HEK293 (cell line): ENCODE data around the gene KLHL15.
A peak's percentile ranks its signal among the peaks of the same experiment; 100 is the strongest.

Experiments used
- OVOL3 ChIP-seq: fragments of 450-650 bp; formaldehyde crosslinking; IDR thresholded peaks from 2 replicates; pipeline ENCODE4 v1.5.1; 2016; ENCODE audit warnings: missing biosample characterization, missing genetic modification characterization
- SETDB1 ChIP-seq: IDR thresholded peaks from one replicate; pipeline ENCODE4 v1.6.1; 2017; ENCODE audit warnings: mild to moderate bottlenecking, low read length, moderate library complexity, mixed read lengths; ENCODE audit not compliant: insufficient read length
- SP3 ChIP-seq: fragments of 450-650 bp; formaldehyde crosslinking; IDR thresholded peaks from 2 replicates; pipeline ENCODE4 v1.5.1; 2016; ENCODE audit warnings: missing biosample characterization, missing genetic modification characterization
- SP7 ChIP-seq: fragments of 450-650 bp; formaldehyde crosslinking; IDR thresholded peaks from 2 replicates; pipeline ENCODE4 v1.5.1; 2016; ENCODE audit warnings: missing biosample characterization, missing genetic modification characterization
- TCF7L2 ChIP-seq: IDR thresholded peaks from 2 replicates; pipeline ENCODE4 v1.6.1; 2011; ENCODE audit warnings: low read depth, mild to moderate bottlenecking, inconsistent platforms, low read length, moderate library complexity, borderline replicate concordance
- TRIM28 ChIP-seq: IDR thresholded peaks from 2 replicates; pipeline ENCODE4 v1.6.1; 2011; ENCODE audit warnings: low read length, control low read depth, borderline replicate concordance
- WT1 ChIP-seq: fragments of 450-650 bp; formaldehyde crosslinking; IDR thresholded peaks from 2 replicates; pipeline ENCODE4 v1.5.1; 2016; ENCODE audit warnings: missing biosample characterization, missing genetic modification characterization
- ZNF112 ChIP-seq: fragments of 450-650 bp; formaldehyde crosslinking; IDR thresholded peaks from 2 replicates; pipeline ENCODE4 v1.5.0; 2017; ENCODE audit warnings: missing biosample characterization, missing genetic modification characterization
- ZNF16 ChIP-seq: fragments of 450-650 bp; formaldehyde crosslinking; IDR thresholded peaks from 2 replicates; pipeline ENCODE4 v1.5.1; 2016; ENCODE audit warnings: low read depth, missing biosample characterization, missing genetic modification characterization
- ZNF223 ChIP-seq: fragments of 450-650 bp; formaldehyde crosslinking; IDR thresholded peaks from 2 replicates; pipeline ENCODE4 v1.5.1; 2016; ENCODE audit warnings: missing biosample characterization, missing genetic modification characterization
- ZNF302 ChIP-seq: fragments of 450-650 bp; formaldehyde crosslinking; IDR thresholded peaks from 2 replicates; pipeline ENCODE4 v1.5.1; 2016; ENCODE audit warnings: missing biosample characterization, missing genetic modification characterization, low read depth
- ZNF37A ChIP-seq: fragments of 450-650 bp; IDR thresholded peaks from 2 replicates; pipeline ENCODE4 v1.5.1; 2018; ENCODE audit warnings: missing biosample characterization, missing genetic modification characterization
- ZNF510 ChIP-seq: fragments of 450-650 bp; formaldehyde crosslinking; IDR thresholded peaks from 2 replicates; pipeline ENCODE4 v1.5.1; 2018; ENCODE audit warnings: mild to moderate bottlenecking, missing genetic modification characterization, missing biosample characterization; ENCODE audit not compliant: insufficient replicate concordance
- ZNF521 ChIP-seq: fragments of 450-650 bp; formaldehyde crosslinking; IDR thresholded peaks from 2 replicates; pipeline ENCODE4 v1.5.1; 2017; ENCODE audit warnings: missing biosample characterization, mild to moderate bottlenecking, missing genetic modification characterization
- ZNF560 ChIP-seq: fragments of 450-650 bp; formaldehyde crosslinking; IDR thresholded peaks from 2 replicates; pipeline ENCODE4 v1.5.1; 2017; ENCODE audit warnings: missing biosample characterization, missing genetic modification characterization, borderline replicate concordance
- ZNF585B ChIP-seq: fragments of 450-650 bp; formaldehyde crosslinking; IDR thresholded peaks from 2 replicates; pipeline ENCODE4 v1.5.1; 2016; ENCODE audit warnings: missing biosample characterization, missing genetic modification characterization
- ZNF596 ChIP-seq: fragments of 450-650 bp; IDR thresholded peaks from 2 replicates; pipeline ENCODE4 v1.5.0; 2018; ENCODE audit warnings: missing biosample characterization, mild to moderate bottlenecking, missing genetic modification characterization, moderate library complexity
- ZNF654 ChIP-seq: fragments of 450-650 bp; formaldehyde crosslinking; IDR thresholded peaks from 2 replicates; pipeline ENCODE4 v1.5.1; 2016; ENCODE audit warnings: low read depth, missing biosample characterization, missing genetic modification characterization
- ZNF677 ChIP-seq: fragments of 450-650 bp; IDR thresholded peaks from 2 replicates; pipeline ENCODE4 v1.5.0; 2018; ENCODE audit warnings: missing biosample characterization, mild to moderate bottlenecking, missing genetic modification characterization, moderate library complexity
- ZNF768 ChIP-seq: fragments of 450-650 bp; formaldehyde crosslinking; IDR thresholded peaks from 2 replicates; pipeline ENCODE4 v1.5.1; 2018; ENCODE audit warnings: missing biosample characterization, mild to moderate bottlenecking, missing genetic modification characterization
- ZNF777 ChIP-seq: fragments of 450-650 bp; formaldehyde crosslinking; IDR thresholded peaks from 2 replicates; pipeline ENCODE4 v1.5.1; 2017; ENCODE audit warnings: missing biosample characterization, missing genetic modification characterization, borderline replicate concordance
- ZNF785 ChIP-seq: fragments of 450-650 bp; formaldehyde crosslinking; IDR thresholded peaks from 2 replicates; pipeline ENCODE4 v1.5.1; 2016; ENCODE audit warnings: missing biosample characterization, missing genetic modification characterization
- TF ChIP-seq, protein P1 (sequence below): fragments of 450-650 bp; formaldehyde crosslinking; IDR thresholded peaks from 2 replicates; pipeline ENCODE4 v1.5.1; 2016; ENCODE audit warnings: missing biosample characterization, missing genetic modification characterization, borderline replicate concordance
- TF ChIP-seq, protein P2 (sequence below): fragments of 450-650 bp; formaldehyde crosslinking; IDR thresholded peaks from 2 replicates; pipeline ENCODE4 v1.5.1; 2016; ENCODE audit warnings: missing biosample characterization, missing genetic modification characterization
- TF ChIP-seq, protein P3 (sequence below): fragments of 450-650 bp; formaldehyde crosslinking; optimal IDR thresholded peaks from 2 replicates; pipeline ENCODE3; 2016; ENCODE audit warnings: missing biosample characterization, mild to moderate bottlenecking, missing genetic modification characterization
- TF ChIP-seq, protein P4 (sequence below): fragments of 450-650 bp; formaldehyde crosslinking; IDR thresholded peaks from 2 replicates; pipeline ENCODE4 v1.5.1; 2016; ENCODE audit warnings: missing biosample characterization, missing genetic modification characterization
- TF ChIP-seq, protein P5 (sequence below): fragments of 450-650 bp; formaldehyde crosslinking; IDR thresholded peaks from 2 replicates; pipeline ENCODE4 v1.5.1; 2016; ENCODE audit warnings: missing biosample characterization, missing genetic modification characterization

Gene KLHL15

DNA sequence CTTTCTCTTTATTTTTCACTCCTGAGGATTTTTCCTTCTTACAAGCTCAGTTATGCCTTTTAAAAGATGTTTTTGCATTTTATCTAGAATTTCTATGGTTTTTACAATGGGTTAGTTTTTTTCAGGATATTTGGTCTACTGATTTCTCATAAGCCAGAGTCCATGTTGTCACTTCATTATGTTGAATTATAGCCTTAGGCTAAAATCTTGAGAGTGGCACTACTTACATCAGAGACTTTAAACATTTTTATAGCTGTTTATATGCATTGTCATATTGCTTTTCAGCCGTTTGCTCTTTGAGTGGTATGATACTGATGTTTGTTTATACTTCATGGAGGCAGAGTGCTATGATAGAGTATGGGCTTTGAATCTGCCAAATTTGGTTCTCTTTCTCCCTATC is 82.8 kb downstream of the KLHL15 start (continued):
- TF ChIP-seq ZNF560 (tag by site-specific recombination) (no peak), ZNF521 (tag by site-specific recombination) (no peak), TRIM28 (no peak; the same call in 1 of the 2 replicates), SP7 (tag by site-specific recombination) (peak; percentile 68; the same call in 1 of the 2 replicates), ZNF777 (tag by site-specific recombination) (no peak), ZNF223 (tag by site-specific recombination) (no peak), ZNF302 (no peak), ZNF677 (tag by site-specific recombination) (no peak), ZNF37A (no peak), TCF7L2 (peak; percentile 97), ZNF785 (tag by site-specific recombination) (no peak), WT1 (tag by site-specific recombination) (peak; percentile 82), SP3 (no peak), ZNF16 (tag by site-specific recombination) (no peak), ZNF596 (tag by site-specific recombination) (no peak), ZNF510 (tag by site-specific recombination) (no peak), SETDB1 (no peak), ZNF585B (tag by site-specific recombination) (no peak), ZNF112 (tag by site-specific recombination) (no peak), ZNF768 (no peak), ZNF654 (no peak), OVOL3 (tag by site-specific recombination) (peak; percentile 94)
- TF ChIP-seq, protein P1, sequence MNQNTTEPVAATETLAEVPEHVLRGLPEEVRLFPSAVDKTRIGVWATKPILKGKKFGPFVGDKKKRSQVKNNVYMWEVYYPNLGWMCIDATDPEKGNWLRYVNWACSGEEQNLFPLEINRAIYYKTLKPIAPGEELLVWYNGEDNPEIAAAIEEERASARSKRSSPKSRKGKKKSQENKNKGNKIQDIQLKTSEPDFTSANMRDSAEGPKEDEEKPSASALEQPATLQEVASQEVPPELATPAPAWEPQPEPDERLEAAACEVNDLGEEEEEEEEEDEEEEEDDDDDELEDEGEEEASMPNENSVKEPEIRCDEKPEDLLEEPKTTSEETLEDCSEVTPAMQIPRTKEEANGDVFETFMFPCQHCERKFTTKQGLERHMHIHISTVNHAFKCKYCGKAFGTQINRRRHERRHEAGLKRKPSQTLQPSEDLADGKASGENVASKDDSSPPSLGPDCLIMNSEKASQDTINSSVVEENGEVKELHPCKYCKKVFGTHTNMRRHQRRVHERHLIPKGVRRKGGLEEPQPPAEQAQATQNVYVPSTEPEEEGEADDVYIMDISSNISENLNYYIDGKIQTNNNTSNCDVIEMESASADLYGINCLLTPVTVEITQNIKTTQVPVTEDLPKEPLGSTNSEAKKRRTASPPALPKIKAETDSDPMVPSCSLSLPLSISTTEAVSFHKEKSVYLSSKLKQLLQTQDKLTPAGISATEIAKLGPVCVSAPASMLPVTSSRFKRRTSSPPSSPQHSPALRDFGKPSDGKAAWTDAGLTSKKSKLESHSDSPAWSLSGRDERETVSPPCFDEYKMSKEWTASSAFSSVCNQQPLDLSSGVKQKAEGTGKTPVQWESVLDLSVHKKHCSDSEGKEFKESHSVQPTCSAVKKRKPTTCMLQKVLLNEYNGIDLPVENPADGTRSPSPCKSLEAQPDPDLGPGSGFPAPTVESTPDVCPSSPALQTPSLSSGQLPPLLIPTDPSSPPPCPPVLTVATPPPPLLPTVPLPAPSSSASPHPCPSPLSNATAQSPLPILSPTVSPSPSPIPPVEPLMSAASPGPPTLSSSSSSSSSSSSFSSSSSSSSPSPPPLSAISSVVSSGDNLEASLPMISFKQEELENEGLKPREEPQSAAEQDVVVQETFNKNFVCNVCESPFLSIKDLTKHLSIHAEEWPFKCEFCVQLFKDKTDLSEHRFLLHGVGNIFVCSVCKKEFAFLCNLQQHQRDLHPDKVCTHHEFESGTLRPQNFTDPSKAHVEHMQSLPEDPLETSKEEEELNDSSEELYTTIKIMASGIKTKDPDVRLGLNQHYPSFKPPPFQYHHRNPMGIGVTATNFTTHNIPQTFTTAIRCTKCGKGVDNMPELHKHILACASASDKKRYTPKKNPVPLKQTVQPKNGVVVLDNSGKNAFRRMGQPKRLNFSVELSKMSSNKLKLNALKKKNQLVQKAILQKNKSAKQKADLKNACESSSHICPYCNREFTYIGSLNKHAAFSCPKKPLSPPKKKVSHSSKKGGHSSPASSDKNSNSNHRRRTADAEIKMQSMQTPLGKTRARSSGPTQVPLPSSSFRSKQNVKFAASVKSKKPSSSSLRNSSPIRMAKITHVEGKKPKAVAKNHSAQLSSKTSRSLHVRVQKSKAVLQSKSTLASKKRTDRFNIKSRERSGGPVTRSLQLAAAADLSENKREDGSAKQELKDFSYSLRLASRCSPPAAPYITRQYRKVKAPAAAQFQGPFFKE = no peak
- TF ChIP-seq, protein P2, sequence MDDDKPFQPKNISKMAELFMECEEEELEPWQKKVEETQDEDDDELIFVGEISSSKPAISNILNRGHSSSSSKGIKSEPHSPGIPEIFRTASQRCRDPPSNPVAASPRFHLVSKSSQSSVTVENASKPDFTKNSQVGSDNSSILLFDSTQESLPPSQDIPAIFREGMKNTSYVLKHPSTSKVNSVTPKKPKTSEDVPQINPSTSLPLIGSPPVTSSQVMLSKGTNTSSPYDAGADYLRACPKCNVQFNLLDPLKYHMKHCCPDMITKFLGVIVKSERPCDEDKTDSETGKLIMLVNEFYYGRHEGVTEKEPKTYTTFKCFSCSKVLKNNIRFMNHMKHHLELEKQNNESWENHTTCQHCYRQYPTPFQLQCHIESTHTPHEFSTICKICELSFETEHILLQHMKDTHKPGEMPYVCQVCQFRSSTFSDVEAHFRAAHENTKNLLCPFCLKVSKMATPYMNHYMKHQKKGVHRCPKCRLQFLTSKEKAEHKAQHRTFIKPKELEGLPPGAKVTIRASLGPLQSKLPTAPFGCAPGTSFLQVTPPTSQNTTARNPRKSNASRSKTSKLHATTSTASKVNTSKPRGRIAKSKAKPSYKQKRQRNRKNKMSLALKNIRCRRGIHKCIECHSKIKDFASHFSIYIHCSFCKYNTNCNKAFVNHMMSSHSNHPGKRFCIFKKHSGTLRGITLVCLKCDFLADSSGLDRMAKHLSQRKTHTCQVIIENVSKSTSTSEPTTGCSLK (tag by site-specific recombination) = no peak
- TF ChIP-seq, protein P3, sequence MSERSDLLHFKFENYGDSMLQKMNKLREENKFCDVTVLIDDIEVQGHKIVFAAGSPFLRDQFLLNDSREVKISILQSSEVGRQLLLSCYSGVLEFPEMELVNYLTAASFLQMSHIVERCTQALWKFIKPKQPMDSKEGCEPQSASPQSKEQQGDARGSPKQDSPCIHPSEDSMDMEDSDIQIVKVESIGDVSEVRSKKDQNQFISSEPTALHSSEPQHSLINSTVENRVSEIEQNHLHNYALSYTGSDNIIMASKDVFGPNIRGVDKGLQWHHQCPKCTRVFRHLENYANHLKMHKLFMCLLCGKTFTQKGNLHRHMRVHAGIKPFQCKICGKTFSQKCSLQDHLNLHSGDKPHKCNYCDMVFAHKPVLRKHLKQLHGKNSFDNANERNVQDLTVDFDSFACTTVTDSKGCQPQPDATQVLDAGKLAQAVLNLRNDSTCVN (tag by site-specific recombination) = no peak
- TF ChIP-seq, protein P4, sequence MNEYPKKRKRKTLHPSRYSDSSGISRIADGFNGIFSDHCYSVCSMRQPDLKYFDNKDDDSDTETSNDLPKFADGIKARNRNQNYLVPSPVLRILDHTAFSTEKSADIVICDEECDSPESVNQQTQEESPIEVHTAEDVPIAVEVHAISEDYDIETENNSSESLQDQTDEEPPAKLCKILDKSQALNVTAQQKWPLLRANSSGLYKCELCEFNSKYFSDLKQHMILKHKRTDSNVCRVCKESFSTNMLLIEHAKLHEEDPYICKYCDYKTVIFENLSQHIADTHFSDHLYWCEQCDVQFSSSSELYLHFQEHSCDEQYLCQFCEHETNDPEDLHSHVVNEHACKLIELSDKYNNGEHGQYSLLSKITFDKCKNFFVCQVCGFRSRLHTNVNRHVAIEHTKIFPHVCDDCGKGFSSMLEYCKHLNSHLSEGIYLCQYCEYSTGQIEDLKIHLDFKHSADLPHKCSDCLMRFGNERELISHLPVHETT = peak; percentile 44; the same call in 1 of the 2 replicates
- TF ChIP-seq, protein P5, sequence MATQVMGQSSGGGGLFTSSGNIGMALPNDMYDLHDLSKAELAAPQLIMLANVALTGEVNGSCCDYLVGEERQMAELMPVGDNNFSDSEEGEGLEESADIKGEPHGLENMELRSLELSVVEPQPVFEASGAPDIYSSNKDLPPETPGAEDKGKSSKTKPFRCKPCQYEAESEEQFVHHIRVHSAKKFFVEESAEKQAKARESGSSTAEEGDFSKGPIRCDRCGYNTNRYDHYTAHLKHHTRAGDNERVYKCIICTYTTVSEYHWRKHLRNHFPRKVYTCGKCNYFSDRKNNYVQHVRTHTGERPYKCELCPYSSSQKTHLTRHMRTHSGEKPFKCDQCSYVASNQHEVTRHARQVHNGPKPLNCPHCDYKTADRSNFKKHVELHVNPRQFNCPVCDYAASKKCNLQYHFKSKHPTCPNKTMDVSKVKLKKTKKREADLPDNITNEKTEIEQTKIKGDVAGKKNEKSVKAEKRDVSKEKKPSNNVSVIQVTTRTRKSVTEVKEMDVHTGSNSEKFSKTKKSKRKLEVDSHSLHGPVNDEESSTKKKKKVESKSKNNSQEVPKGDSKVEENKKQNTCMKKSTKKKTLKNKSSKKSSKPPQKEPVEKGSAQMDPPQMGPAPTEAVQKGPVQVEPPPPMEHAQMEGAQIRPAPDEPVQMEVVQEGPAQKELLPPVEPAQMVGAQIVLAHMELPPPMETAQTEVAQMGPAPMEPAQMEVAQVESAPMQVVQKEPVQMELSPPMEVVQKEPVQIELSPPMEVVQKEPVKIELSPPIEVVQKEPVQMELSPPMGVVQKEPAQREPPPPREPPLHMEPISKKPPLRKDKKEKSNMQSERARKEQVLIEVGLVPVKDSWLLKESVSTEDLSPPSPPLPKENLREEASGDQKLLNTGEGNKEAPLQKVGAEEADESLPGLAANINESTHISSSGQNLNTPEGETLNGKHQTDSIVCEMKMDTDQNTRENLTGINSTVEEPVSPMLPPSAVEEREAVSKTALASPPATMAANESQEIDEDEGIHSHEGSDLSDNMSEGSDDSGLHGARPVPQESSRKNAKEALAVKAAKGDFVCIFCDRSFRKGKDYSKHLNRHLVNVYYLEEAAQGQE = no peak
